Astrocyte (in vitro differentiated cells and primary cell): ENCODE results near the gene SOX5. TPM values are rescaled to one million over a fixed set of nuclear protein-coding genes. Genes with fewer than 3 reads are reported as not detected.
A peak's percentile ranks its signal among the peaks of the same experiment; 100 is the strongest.

Experiments
- DNase-seq: peaks from one replicate; pipeline ENCODE4 v3.0.0-alpha.2; 2010; ENCODE audit warnings: low read depth
- FAIRE-seq: peaks from 2 replicates; lab custom pipeline; 2011; peaks lifted over from hg19 to GRCh38; lab: Jason Lieb, UNC
- H2AFZ ChIP-seq: 2 replicates; pipeline ENCODE4 v1.6.0; 2012; ENCODE audit warnings: low read depth, low read length, inconsistent platforms
- H3K27ac ChIP-seq: 2 replicates; pipeline ENCODE4 v1.5.1; 2011; ENCODE audit warnings: low read depth, low read length, inconsistent platforms
- H3K27me3 ChIP-seq: 2 replicates; pipeline ENCODE4 v1.6.0; 2011; ENCODE audit warnings: low read length, inconsistent platforms; ENCODE audit not compliant: insufficient read depth
- H3K36me3 ChIP-seq: 2 replicates; pipeline ENCODE4 v1.5.1; 2011; ENCODE audit warnings: low read length, inconsistent platforms; ENCODE audit not compliant: insufficient read depth
- H3K4me1 ChIP-seq: 2 replicates; pipeline ENCODE4 v1.5.1; 2011; ENCODE audit warnings: low read length, inconsistent platforms; ENCODE audit not compliant: insufficient read depth
- H3K4me2 ChIP-seq: 2 replicates; pipeline ENCODE4 v1.6.0; 2012; ENCODE audit warnings: low read length, inconsistent platforms
- H3K4me3 ChIP-seq: 2 replicates; pipeline ENCODE4 v1.5.1; 2011; ENCODE audit warnings: low read depth, mild to moderate bottlenecking, low read length, inconsistent platforms; ENCODE audit not compliant: insufficient read depth
- H3K79me2 ChIP-seq: 2 replicates; pipeline ENCODE4 v1.6.0; 2012; ENCODE audit warnings: mild to moderate bottlenecking, low read length, inconsistent platforms; ENCODE audit not compliant: insufficient read depth
- H3K9ac ChIP-seq: 2 replicates; pipeline ENCODE4 v1.6.0; 2012; ENCODE audit warnings: mild to moderate bottlenecking, low read length, inconsistent platforms
- H3K9me3 ChIP-seq: 2 replicates; pipeline ENCODE4 v1.5.1; 2012; ENCODE audit warnings: low read depth, mild to moderate bottlenecking, low read length, inconsistent platforms; ENCODE audit not compliant: insufficient read depth
- H4K20me1 ChIP-seq: 2 replicates; pipeline ENCODE4 v1.6.0; 2012; ENCODE audit warnings: low read length, inconsistent platforms; ENCODE audit not compliant: insufficient read depth
- H3K27ac Mint-ChIP-seq: one replicate; pipeline ENCODE4 v1.8.0; 2021; ENCODE audit warnings: mild to moderate bottlenecking, mixed read lengths; ENCODE audit not compliant: unreplicated experiment
- H3K27me3 Mint-ChIP-seq: one replicate; pipeline ENCODE4 v1.8.0; 2021; ENCODE audit warnings: low read depth, mixed read lengths; ENCODE audit not compliant: unreplicated experiment
- H3K36me3 Mint-ChIP-seq: one replicate; pipeline ENCODE4 v1.8.0; 2021; ENCODE audit warnings: low read depth, mixed read lengths; ENCODE audit not compliant: unreplicated experiment
- H3K4me1 Mint-ChIP-seq: one replicate; pipeline ENCODE4 v1.8.0; 2021; ENCODE audit warnings: low read depth, mixed read lengths; ENCODE audit not compliant: unreplicated experiment
- H3K4me3 Mint-ChIP-seq: one replicate; pipeline ENCODE4 v1.8.0; 2021; ENCODE audit warnings: mild to moderate bottlenecking, moderate library complexity, mixed read lengths; ENCODE audit not compliant: unreplicated experiment
- H3K9me3 Mint-ChIP-seq: one replicate; pipeline ENCODE4 v1.8.0; 2021; ENCODE audit warnings: mild to moderate bottlenecking, mixed read lengths; ENCODE audit not compliant: unreplicated experiment
- CTCF ChIP-seq: IDR thresholded peaks from 2 replicates; pipeline ENCODE4 v1.5.1; 2011; ENCODE audit warnings: low read depth, mild to moderate bottlenecking, inconsistent platforms, low read length, moderate library complexity; ENCODE audit not compliant: insufficient read depth
- EZH2 ChIP-seq: IDR thresholded peaks from 2 replicates; pipeline ENCODE4 v1.6.1; 2012; ENCODE audit warnings: mild to moderate bottlenecking, low read length, inconsistent platforms; ENCODE audit not compliant: insufficient read depth
- total RNA-seq: library from RNA; stranded (reverse); gene quantifications from 2 replicates; pipeline ENCODE4 v1.2.1, GENCODE V29; 2021

SOX5 gene
- total RNA-seq, 1 donor from 2014 or later: 13.7 TPM

GRCh38 chr12:23770202-23770938 is 179.1 kb downstream of the SOX5 start:
- H3K4me1 Mint-ChIP-seq: peaks cover 31% of the 10 kb centered on the region
- Histone ChIP-seq H3K9me3 (no peaks in the 10 kb centered on the region), H4K20me1 (no peaks in the 10 kb centered on the region), H3K36me3 (no peaks in the 10 kb centered on the region), H3K9ac (no peak overlapping the region), H3K27me3 (no peaks in the 10 kb centered on the region), H2AFZ (no peak overlapping the region), H3K4me1 (peaks cover 4% of the 10 kb centered on the region), H3K4me2 (no peak overlapping the region), H3K27ac (no peak overlapping the region), H3K4me3 (no peak overlapping the region), H3K79me2 (no peaks in the 10 kb centered on the region)
- H3K36me3 Mint-ChIP-seq: no peaks in the 10 kb centered on the region
- H3K27ac Mint-ChIP-seq: peak overlapping the region; percentile 58
- no peak overlapping the region for H3K4me3 Mint-ChIP-seq
- DNase-seq (no peak), FAIRE-seq (no peak)
- H3K9me3 Mint-ChIP-seq: no peaks in the 10 kb centered on the region
- no peak for TF ChIP-seq CTCF
- TF ChIP-seq EZH2: no peak
- H3K27me3 Mint-ChIP-seq: no peaks in the 10 kb centered on the region

- no peak overlapping the region for H3K4me3 ChIP-seq
- peak overlapping the region; percentile 15 for H3K27ac Mint-ChIP-seq
- no peak overlapping the region for H3K4me3 Mint-ChIP-seq
- H3K4me2 ChIP-seq: no peak overlapping the region
- peaks cover 28% of the 10 kb centered on the region for H3K4me1 Mint-ChIP-seq
- H3K27me3 Mint-ChIP-seq: no peaks in the 10 kb centered on the region
- no peaks in the 10 kb centered on the region for H3K9me3 ChIP-seq
- H3K36me3 ChIP-seq: no peaks in the 10 kb centered on the region
- no peak for FAIRE-seq
- H2AFZ ChIP-seq: no peak overlapping the region
- DNase-seq: peak; percentile 1
- no peak overlapping the region for H3K27ac ChIP-seq
- no peak overlapping the region for H3K9ac ChIP-seq
- H3K9me3 Mint-ChIP-seq: no peaks in the 10 kb centered on the region
- no peaks in the 10 kb centered on the region for H3K27me3 ChIP-seq
- H3K4me1 ChIP-seq: peaks cover 4% of the 10 kb centered on the region
- no peaks in the 10 kb centered on the region for H3K79me2 ChIP-seq
- no peaks in the 10 kb centered on the region for H3K36me3 Mint-ChIP-seq
- no peak for TF ChIP-seq CTCF
- TF ChIP-seq EZH2: no peak
- H4K20me1 ChIP-seq: no peaks in the 10 kb centered on the region
Observed at GRCh38 chr12:23767834-23768233, 181.6 kb downstream of the SOX5 start.

GRCh38 chr12:23763724-23764123 is 185.7 kb downstream of the SOX5 start:
- no peak overlapping the region for H3K9ac ChIP-seq
- no peak for TF ChIP-seq CTCF
- no peak for TF ChIP-seq EZH2
- no peak overlapping the region for H3K27ac ChIP-seq
- H3K4me3 Mint-ChIP-seq: no peak overlapping the region
- no peak overlapping the region for H3K27ac Mint-ChIP-seq
- no peaks in the 10 kb centered on the region for H3K36me3 Mint-ChIP-seq
- FAIRE-seq (no peak), DNase-seq (no peak)
- H3K4me2 ChIP-seq: no peak overlapping the region
- no peaks in the 10 kb centered on the region for H3K9me3 Mint-ChIP-seq
- no peaks in the 10 kb centered on the region for H3K79me2 ChIP-seq
- no peaks in the 10 kb centered on the region for H3K27me3 ChIP-seq
- no peaks in the 10 kb centered on the region for H3K9me3 ChIP-seq
- no peaks in the 10 kb centered on the region for H3K27me3 Mint-ChIP-seq
- no peaks in the 10 kb centered on the region for H4K20me1 ChIP-seq
- H2AFZ ChIP-seq: no peak overlapping the region
- H3K4me1 Mint-ChIP-seq: peaks cover 15% of the 10 kb centered on the region
- H3K4me3 ChIP-seq: no peak overlapping the region
- H3K36me3 ChIP-seq: no peaks in the 10 kb centered on the region
- H3K4me1 ChIP-seq: peaks cover 4% of the 10 kb centered on the region
